OCI-LY7 (cell line): ENCODE measurements around the gene CFAP157.
"Not testable (repeated sequence)": the region's sequence is repeated elsewhere in the genome, so short reads cannot be mapped to it uniquely, and the experiment has no call there.

ENCODE experiments used
- EZH2phosphoT487 ChIP-seq: fragments of 200-600 bp; sonication (generic); IDR thresholded peaks from 2 replicates; pipeline ENCODE4 v1.6.1; 2018; ENCODE audit warnings: low read depth, borderline replicate concordance, mild to moderate bottlenecking, mixed run types, antibody characterized with exemption, low read length, moderate library complexity, mixed read lengths
- TF ChIP-seq, protein P1 (sequence below): fragments of 200-600 bp; sonication (generic); conservative IDR thresholded peaks from 2 replicates; pipeline ENCODE4 v1.5.1; 2014; ENCODE audit warnings: mild to moderate bottlenecking, antibody characterized with exemption, low read length, moderate library complexity, mixed read lengths

DNA sequence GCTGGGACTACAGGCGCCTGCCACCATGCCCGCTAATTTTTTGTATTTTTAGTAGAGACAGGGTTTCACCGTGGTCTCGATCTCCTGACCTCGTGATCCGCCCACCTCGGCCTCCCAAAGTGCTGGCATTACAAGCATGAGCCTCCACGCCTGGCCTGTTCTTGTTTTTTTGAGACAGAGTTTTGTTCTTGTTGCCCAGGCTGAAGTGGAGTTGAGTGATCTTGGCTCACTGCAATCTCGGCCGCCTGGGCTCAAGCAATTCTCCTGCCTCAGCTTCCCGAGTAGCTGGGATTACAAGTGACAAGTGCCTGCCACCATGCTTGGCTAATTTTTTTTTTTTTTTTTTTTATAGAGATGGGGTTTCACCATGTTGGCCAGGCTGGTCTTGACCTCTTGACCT lies 50.0 kb downstream of the CFAP157 start:
- TF ChIP-seq, protein P1, sequence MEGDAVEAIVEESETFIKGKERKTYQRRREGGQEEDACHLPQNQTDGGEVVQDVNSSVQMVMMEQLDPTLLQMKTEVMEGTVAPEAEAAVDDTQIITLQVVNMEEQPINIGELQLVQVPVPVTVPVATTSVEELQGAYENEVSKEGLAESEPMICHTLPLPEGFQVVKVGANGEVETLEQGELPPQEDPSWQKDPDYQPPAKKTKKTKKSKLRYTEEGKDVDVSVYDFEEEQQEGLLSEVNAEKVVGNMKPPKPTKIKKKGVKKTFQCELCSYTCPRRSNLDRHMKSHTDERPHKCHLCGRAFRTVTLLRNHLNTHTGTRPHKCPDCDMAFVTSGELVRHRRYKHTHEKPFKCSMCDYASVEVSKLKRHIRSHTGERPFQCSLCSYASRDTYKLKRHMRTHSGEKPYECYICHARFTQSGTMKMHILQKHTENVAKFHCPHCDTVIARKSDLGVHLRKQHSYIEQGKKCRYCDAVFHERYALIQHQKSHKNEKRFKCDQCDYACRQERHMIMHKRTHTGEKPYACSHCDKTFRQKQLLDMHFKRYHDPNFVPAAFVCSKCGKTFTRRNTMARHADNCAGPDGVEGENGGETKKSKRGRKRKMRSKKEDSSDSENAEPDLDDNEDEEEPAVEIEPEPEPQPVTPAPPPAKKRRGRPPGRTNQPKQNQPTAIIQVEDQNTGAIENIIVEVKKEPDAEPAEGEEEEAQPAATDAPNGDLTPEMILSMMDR, result not testable (repeated sequence)
- not testable (repeated sequence) for TF ChIP-seq EZH2phosphoT487
